Eye (tissue), 1 donor: ENCODE measurements around the gene CC2D1A.

Source experiments
- DNase-seq: peaks from one replicate; pipeline ENCODE4 v3.0.0-alpha.2; 2015

CC2D1A gene

DNA sequence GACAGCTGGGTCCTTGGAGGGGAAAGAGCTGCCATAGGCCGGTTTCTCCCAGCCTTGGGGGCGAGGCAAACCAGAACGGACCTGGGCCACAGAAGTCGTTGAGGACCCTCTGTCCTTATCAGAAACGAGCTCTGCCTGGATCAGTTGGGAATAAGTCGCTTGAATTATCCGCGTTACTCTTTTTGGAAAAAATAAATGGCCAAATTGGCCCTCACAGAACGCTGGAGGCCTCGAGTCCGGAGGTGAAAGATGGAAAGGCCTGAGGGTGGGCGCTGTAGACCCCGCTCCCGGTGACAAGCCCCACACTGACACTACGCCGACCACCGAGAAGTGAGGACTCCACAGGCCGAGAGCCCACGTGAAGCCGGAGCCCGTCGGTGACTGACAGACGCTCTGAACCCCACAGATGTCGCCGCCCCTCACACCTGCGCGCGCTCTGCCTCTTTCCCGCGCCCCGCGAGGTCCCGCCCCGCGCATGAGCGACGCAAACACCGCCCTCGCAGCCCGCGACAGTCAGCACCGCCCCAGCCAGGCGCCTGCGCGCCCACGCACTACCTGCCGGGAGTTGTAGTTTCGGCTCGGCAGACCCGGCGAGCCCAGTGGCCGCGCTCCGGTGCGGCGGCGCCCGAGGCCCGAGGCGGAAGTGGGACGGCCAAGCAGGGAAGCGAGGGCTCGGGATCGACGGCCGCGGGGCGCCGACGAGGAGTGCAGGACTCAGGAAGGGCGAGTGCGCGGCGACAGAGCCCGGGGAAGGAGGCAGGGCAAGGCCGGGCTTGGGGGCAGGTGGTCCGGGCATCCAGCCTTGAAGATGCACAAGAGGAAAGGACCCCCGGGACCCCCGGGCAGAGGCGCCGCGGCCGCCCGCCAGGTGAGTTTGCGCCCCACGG, at the start of gene CC2D1A, which contains the start of gene BRME1:
Gene CC2D1A, plus strand, starts transcription at position 568 of the 887 bp plus-strand sequence. Its CDS starts 241 bp downstream, at position 809.
Gene BRME1, minus strand, starts transcription at position 484 of the 887 bp plus-strand sequence. CDS start 1,225 bp downstream, outside the sequence.
- DNase-seq: peak; percentile 94

DNA sequence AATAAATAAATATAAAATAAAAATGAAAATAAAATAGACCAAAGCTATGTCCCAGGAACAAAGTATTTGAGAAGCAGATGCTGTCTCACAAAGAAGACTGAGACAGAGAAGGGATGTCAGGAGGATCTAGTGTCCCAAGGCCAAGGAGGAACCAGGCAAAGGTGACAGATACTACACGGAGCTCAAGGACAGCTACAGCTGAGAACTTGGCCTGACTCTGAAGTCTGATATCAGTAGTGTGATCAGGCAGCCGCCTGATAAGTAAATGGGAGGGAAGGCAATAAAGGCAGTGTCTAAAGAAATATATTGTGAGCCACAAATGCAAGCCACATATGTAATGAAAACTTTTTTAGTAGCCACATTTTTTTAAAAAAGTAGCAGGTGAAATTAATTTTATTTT, 49.5 kb upstream of the CC2D1A start:
- DNase-seq: no peak

DNA sequence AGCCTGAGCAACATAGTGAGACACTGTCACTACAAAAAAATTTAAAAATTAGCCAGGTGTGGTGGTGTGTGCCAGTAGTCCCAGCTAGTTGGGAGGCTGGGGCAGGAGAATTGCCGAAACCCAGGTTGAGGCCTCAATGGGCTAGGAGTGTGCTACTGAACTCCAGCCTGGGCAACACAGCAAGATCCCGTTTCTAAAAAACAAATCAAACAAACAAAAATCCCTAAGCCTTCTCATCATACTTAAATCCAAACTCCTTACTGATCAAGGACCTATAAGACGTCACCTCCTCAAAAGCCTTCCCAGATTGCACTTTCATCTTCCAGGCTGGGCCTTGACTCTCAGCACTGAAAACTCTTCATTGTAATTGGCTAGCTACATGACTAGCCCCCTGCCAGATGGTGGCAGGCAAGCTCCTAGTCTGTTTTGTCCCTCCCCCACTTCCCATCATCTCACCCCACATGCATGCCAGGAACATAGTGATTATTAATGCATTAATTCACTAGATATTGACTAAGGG, 46.6 kb upstream of the CC2D1A start:
- DNase-seq: no peak

DNA sequence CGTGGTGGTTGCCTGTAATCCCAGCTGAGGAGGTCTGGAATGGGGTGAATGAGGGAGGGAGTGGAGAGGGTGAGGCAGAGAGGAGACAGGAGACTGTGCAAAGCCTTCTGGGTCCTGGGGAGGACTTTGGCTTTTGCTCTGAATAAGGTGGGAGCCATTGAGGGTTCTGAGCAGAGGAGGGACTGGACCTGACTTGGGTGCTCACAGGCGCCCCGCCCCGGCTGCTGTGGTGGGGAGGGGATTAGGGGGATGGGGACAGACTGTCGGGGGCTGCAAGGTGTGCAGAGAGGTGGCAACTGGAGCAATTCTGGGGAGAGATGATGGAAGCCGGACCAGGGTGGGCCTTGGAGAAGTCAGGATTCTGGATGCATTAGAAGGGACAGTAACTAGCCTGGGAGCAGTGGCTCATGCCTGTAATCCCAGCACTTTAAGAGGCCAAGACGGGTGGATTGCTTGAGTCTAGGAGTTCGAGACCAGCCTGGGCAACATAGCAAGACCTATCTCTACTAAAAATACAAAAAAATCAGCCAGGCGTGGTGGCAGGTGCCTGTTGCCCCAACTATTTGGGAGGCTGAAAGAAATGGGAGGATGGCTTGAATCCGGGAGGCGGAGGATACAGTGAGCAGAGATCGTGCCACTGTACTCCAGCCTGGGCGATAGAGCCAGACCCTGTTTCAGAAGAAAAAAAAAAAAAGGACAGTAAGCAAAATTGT, 45.2 kb upstream of the CC2D1A start:
- DNase-seq: no peak

- DNase-seq: no peak
Measured at GRCh38 chr19:13861392-13861713, 44.6 kb upstream of the CC2D1A start.

DNA sequence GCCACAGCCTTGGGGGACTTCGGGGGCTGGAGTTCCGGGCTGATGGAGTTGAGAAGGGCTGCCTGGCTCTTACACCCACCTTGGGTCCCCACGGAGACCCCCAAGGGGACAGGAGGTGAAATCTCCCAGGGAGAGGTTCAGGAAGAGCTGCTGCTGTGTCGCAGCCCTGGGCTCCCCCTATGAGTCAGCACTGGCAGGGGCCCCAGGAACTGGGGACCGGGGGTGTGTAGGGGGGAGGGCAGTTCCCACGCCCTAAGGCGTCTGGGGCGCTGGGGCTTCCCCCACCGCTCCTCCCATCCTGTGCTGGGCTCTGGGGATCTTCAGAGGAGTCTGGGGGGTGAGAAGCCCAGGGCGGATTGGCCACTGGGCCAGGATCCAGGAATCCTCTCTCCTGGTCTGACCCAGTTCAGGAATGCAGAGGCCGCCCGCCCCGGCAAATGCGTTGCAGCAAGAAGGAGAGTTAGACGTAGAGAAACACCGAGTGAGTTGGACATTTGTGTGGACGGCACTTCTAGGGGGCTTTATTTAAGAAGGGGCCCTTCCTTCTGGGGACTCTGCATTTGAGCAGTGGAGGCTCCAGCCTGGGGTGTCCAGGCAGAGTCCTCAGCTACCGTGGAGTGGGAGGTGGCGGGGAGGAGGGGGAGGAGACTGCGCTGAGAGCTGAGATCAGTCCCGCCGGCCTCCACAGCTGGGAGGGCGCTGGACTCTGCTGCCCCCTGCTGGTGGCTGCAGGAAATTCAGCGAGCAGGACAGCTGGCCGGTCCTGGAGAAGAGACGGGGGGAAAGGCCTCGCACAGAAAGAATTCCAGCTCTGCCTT, 44.1 kb upstream of the CC2D1A start:
- peak; percentile 96 for DNase-seq

DNA sequence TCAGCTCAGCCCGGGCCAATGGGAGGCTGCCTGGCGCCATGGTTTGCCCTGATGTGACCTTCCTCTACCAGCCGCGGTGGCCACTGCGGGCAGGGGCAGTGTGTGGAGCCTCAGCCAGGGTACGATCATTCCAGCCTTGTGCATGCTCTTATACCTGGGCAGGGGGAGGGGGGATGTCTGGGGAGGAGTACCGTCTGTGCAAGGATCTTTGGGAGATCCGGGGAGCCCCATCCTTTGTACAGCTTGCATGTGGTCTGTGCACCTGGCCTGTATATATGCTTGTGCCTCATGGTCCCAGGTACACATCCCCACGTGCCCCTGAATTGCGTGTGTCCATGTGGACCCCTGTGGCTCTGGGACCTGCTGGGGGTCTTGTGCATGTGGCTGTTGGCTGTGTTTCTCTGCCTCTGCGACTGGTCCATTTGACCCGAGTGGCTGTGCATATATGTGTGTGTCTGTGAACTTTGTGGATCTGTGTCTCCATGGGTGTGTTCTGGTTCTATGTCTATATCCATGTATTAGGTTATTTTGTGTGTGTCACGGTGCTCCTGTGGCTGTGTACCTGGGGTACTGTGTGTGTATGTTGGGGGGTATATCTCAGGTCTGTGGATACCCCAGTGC, 41.8 kb upstream of the CC2D1A start:
- DNase-seq: peak; percentile 50

- DNase-seq: peak; percentile 56
Measured at GRCh38 chr19:13864667-13865570, 41.1 kb upstream of the CC2D1A start.

GRCh38 chr19:13865571-13866462, 40.2 kb upstream of the CC2D1A start:
- DNase-seq: peak; percentile 63

DNA sequence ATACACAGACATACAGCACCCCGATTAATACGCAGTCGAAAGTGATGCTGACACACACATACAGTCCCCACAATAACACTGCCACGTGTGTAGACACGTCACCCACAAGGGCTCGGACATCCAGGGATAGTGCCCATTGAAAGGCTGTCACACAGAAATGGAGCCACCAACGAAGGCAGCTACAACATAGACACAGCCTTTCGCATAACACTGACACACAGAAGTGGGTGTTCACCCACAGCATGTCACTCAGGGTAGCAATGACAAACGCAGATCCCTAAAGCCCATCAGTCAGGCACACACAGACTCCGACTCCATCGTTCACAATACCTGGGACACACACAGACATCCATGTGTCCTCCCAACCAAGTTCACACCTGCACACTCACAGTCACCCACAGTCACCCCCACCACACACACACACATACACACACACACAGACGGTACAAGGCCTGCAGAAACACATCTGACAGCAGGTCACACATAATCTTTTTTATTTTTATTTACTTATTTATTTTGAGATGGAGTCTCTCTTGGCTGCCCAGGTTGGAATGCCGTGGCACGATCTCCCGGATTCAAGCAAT, 39.4 kb upstream of the CC2D1A start:
- DNase-seq: no peak

DNA sequence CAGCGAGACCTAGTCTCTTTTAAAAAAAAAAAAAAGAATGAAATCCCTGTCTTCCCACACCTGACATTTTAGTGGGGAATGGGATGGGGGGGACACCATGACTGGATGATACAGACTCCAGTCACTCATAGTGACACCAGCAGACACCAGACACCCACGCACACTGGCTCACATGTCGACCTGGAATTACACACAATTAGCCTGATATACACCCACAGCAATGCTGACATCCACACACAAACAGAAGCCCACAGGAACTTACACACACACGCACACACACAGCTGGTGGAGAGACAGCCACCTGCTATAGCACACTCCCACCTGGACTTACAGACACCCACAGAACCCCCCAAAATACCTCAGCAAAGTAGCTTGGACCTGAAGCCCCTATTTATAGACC, 37.3 kb upstream of the CC2D1A start:
- DNase-seq: no peak

DNA sequence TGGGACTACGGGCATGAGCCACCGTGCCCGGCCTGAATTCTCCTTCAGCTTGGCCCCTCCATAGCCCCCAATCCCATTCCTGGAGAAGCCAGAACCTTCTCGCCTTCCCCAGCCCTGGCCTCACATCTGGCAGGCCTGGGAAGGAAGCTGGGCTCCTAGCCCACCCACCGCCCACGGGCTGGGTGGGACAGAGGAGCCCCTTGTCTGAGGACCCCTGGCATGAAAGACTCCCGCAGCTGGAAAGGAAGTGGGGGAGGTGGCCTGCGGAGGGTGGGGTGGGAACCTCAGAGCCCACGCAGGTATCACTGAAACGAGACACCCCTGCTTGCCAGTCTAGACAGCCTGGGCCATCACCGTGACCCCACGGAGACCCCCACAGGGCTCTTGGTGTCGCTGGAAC, 36.7 kb upstream of the CC2D1A start:
- no peak for DNase-seq

GRCh38 chr19:13870873-13871272, 35.1 kb upstream of the CC2D1A start:
- no peak for DNase-seq

- DNase-seq: no peak
Measured at GRCh38 chr19:13872339-13872694, 33.7 kb upstream of the CC2D1A start.

DNA sequence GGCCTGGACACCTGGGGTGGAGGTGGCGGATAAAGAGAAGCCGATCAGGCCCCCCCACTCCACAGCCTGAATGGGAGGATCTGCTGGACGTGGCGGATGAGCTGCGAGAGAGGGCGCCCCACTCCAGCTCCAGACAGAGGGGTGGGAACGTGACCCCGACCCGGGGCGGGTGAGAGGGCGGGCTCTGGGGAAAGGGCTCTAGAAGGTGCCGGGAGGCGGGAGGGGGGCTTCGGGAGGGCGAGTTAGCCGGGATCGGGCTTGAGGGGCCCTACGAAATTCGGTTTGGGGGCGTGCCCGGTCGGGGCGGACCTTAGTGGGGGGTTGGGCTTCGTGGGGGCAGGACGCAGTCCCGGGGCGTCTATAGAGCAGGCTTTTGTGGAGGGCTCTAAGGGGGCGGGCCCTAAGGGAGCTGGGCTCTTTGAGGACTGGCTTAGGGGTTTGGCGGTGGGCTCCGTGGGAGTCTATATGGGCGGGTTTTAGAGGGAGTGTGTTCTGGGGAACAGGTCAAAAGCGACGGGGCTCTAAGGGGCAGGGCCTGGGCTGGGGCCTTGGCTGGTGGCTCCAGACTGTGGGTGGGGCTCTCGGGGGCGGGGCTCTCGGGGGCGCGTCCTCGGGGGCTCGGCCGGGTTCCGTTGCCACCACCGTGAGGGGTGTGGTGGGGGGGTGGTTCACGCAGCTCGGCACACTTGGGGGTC, 33.2 kb upstream of the CC2D1A start:
- peak; percentile 63 for DNase-seq

DNA sequence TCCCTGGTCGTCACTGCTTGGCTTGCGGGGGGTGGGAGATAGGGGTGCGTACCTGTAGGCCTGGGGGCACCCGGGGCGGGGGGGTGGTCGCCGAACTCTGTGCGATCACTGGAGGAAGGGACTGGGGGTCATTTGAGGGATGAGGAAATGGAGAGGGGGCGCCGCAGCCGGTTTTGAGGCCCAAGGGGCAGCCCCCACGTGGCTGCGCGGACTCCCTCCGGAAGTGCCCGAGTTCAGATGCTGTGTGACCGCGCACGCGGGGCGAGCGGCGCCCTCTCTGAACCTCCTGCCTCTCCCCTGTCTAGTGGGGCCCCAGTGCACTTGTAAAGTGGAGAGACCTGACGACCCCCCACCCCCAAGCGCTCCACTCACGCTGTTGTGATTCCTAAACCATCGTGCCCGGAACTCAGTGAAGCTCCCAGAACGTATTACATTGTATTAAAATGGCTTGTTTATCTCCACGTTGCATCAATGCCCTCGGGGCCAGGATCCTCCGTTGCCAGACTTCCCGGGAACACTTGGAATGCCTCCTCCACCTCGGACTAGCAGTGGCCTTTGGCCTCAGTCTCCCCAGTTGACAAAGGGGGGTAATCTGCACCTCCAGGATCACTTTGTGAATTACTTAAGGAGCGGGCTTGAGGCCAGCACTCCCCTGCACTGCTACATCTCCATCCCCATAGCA, 32.0 kb upstream of the CC2D1A start:
- DNase-seq: no peak

GRCh38 chr19:13875824-13876223, 30.2 kb upstream of the CC2D1A start:
- DNase-seq: no peak

- no peak for DNase-seq
Measured at GRCh38 chr19:13876834-13877233, 29.2 kb upstream of the CC2D1A start, which contains the start of gene NANOS3. TSS of gene NANOS3 (plus strand) at chr19:13877134. CDS start at chr19:13877249, 115 bp downstream.

- DNase-seq: no peak
Measured at GRCh38 chr19:13877303-13877702, 28.7 kb upstream of the CC2D1A start.
